Posterior cingulate gyrus (tissue), 11 donors: ENCODE measurements around the gene A3GALT2.
A peak's percentile ranks its signal among the peaks of the same experiment; 100 is the strongest.

Source experiments
- DNase-seq, 10 donors: peaks; one replicate each; pipeline versions ENCODE4 v3.0.0 to v3.0.0-alpha.2; 2020 to 2021; ENCODE audit warnings: mixed read lengths in 3 of 10
- intact Hi-C: fragments of 100-400 bp; cut with DNase I; formaldehyde crosslinking; loops from one replicate; pipeline ENCODE4 v1.15.1; 2023

The A3GALT2 gene

GRCh38 chr1:33335020-33335419 is 14.1 kb upstream of the A3GALT2 start:
- intact Hi-C loops: no loop called here

GRCh38 chr1:33334081-33334552 is 13.2 kb upstream of the A3GALT2 start:
- DNase-seq: peak in 1 of 10 donors; percentile 62
- intact Hi-C loops: no loop called here

More at GRCh38 chr1:33335020-33335419, 14.1 kb upstream of the A3GALT2 start:
- no peak for DNase-seq

GRCh38 chr1:33332881-33333280 is 12.0 kb upstream of the A3GALT2 start:
- intact Hi-C loops: no loop called here
- peak in 2 of 10 donors; percentile 48 to 60 for DNase-seq

GRCh38 chr1:33332357-33332789 is 11.5 kb upstream of the A3GALT2 start:
- no peak for DNase-seq
- intact Hi-C loops: no loop called here

- DNase-seq: no peak
These were observed 10.8 kb upstream of the A3GALT2 start for GRCh38 chr1:33331444-33332356.

GRCh38 chr1:33330906-33331305 is 10.0 kb upstream of the A3GALT2 start:
- intact Hi-C loops: no loop called here
- no peak for DNase-seq

More at GRCh38 chr1:33331444-33332356, 10.8 kb upstream of the A3GALT2 start:
- intact Hi-C loops: no loop called here

- intact Hi-C loops: no loop called here
- DNase-seq: no peak
These were observed 9.5 kb upstream of the A3GALT2 start for GRCh38 chr1:33330361-33330890.

- peak in 1 of 10 donors; percentile 82 for DNase-seq
- intact Hi-C loops: no loop called here
These were observed 8.9 kb upstream of the A3GALT2 start for GRCh38 chr1:33329600-33330305.

GRCh38 chr1:33328817-33329216 is 7.9 kb upstream of the A3GALT2 start:
- DNase-seq: no peak
- intact Hi-C loops: no loop called here

GRCh38 chr1:33327587-33328325 is 6.9 kb upstream of the A3GALT2 start:
- intact Hi-C loops: no loop called here
- DNase-seq: peak in 8 of 10 donors; percentile 40 to 93 (median 54)

GRCh38 chr1:33326785-33327184 is 5.9 kb upstream of the A3GALT2 start:
- intact Hi-C loops: no loop called here

GRCh38 chr1:33324677-33325575 is 4.0 kb upstream of the A3GALT2 start:
- intact Hi-C loops: no loop called here
- DNase-seq: peak in 1 of 10 donors; percentile 73

More at GRCh38 chr1:33326785-33327184, 5.9 kb upstream of the A3GALT2 start:
- no peak for DNase-seq

GRCh38 chr1:33323663-33324477 is 3.0 kb upstream of the A3GALT2 start:
- intact Hi-C loops: no loop called here
- DNase-seq: peak in 1 of 10 donors; percentile 65

- DNase-seq: no peak
- intact Hi-C loops: no loop called here
These were observed 2.1 kb upstream of the A3GALT2 start for GRCh38 chr1:33322870-33323585.

GRCh38 chr1:33322109-33322508 is 1.2 kb upstream of the A3GALT2 start:
- intact Hi-C loops: no loop called here
- DNase-seq: peak in 2 of 10 donors; percentile 46 to 73

GRCh38 chr1:33321178-33321577 is 280 bp upstream of the A3GALT2 start:
- intact Hi-C loops: no loop called here
- DNase-seq: peak in 1 of 10 donors; percentile 47

GRCh38 chr1:33319949-33320618 is 814 bp downstream of the A3GALT2 start:
- DNase-seq: peak in 1 of 10 donors; percentile 65

More at GRCh38 chr1:33319949-33320618, 814 bp downstream of the A3GALT2 start:
- intact Hi-C loops: no loop called here
